Activated CD4-positive, alpha-beta T cell treated with anti-CD3 and anti-CD28 coated beads for 4 hours (primary cell): ENCODE measurements around the gene DEPDC1B.
"Not testable (repeated sequence)": the region's sequence is repeated elsewhere in the genome, so short reads cannot be mapped to it uniquely, and the experiment has no call there.

Experiments
- DNase-seq, 2 donors: peaks; one replicate each; pipeline ENCODE4 v3.0.0-alpha.2; 2020

The DEPDC1B gene

DNA sequence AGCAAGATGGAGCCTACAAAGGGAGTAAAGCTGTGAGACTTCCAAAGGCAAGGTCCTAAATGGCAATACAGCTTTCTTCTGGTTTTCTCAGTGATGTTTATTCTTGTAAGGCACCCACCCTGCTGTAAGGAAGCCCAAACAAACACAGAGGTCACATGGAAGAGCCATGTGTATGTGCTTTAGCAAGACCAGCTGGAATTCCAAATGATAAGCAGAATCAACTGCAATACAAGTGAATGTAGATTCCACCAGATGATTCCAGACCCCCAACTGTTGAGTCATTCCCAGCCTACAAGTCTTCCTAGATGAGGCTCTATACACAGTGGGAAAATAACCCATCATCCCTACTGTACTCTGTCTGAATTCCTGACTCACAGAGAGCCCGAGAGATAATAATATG lies 122.8 kb downstream of the DEPDC1B start:
- DNase-seq: no peak

DNA sequence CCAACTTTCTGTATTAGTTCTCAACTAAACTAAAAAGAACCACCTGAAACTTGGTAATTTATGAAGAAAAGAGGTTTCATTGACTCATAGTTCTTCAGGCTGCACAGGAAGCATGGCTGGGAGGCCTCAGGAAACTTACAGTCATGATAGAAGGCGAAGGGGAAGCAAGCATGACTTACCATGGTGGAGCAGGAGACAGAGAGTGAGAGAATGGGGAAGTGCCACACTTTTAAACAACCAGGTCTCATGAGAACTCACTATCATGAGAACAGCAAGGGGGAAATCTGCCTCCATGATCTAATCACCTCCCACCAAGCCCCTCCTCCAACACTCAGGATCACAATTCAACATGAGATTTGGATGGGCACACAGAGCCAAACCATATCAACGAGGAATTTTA lies 123.5 kb downstream of the DEPDC1B start:
- no peak for DNase-seq

DNA sequence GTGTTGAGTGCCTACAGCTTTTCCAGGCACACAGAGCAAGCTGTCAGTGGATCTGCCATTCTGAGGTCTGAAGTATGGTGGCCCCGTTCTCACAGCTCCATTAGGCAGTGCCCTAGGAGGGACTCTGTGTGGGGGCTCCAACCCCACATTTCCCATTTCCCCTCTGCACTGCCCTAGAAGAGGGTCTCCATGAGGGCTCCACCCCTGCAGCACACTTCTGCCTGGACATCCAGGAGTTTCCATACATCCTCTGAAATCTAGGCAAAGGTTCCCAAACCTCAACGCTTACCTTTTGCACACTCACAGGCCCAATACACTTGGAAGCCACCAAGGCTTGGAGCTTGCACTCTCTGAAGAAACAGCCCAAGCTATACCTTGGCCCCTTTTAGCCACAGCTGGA lies 131.3 kb downstream of the DEPDC1B start:
- DNase-seq: no peak

DNA sequence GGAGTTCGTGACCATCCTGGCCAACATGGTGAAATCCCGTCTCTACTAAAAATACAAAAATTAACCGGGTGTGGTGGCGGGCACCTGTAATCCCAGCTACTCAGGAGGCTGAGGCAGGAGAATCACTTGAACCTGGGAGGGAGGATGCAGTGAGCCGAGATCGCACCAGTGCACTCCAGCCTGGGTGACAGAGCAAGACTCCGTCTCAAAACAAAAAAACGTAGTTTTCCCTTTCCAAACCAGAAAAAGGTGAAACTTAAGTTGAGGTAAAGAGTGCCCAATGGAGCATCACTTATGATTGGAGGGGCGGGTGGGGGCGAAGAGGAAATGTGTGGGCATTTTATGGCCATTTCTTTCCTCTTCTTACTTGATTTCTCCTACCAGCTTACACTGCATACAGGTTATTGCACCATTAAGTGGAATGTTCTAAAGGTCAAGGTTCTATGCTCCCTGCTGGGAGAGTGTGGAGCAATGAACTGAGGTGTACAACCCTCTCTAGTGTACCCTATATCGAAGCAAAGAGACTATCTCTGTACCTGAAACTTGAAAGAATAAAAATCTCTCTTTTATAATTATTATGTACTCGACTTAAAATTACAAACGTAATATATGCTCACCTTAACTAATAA lies 136.2 kb downstream of the DEPDC1B start:
- no peak for DNase-seq

DNA sequence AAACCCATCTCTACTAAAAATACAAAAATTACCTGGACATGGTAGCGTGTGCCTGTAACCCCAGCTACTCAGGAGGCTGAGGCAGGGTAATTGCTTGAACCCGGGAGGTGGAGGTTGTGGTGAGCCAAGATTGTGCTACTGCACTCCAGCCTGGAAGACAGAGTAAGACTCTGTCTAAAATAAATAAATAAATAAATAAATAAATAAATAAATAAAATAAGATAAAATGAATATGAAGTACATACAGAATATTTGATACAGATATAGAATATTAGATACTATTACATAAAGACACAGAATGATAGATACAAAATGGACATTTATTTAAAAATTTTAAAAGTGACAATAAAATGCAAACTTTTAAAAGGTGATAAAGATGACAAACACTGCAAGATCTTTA lies 146.7 kb downstream of the DEPDC1B start:
- not testable (repeated sequence) for DNase-seq

DNA sequence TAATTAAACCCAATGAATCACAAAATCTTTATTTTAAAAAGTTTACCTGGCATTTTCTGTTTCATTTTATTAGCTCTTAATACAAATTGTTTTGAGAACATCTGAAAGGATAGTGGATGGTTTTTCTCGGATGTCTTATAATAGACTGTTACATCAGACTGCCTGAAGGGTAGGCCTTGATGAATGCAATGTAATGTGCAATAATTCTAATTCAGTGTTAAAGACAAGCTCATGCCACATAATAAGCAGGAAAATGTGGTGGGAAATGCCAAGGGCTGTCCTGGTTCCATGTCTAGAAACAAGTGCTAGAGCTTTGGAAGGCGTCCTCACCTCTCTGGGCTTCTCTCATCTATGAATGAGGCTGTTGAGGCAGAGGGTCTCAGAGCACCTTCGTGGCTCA lies 148.1 kb downstream of the DEPDC1B start:
- no peak for DNase-seq

DNA sequence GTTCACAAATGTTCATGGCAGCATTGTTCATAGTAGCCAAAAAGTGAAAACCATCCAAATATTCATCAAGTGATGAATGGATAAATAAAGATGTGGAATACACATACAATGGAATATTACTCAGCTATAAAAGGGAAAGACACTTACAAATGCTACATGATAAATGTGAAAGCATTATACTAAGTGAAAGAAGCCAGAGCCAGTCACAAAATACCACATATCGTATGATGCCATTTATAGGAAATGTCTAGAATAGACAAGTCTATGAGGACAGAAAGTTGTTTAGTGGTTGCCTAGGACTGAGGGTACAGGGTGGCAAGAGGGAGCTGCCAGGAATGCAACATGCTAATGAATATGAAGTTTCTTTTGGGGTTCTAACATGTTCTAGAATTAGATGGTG lies 148.7 kb downstream of the DEPDC1B start:
- no peak for DNase-seq

DNA sequence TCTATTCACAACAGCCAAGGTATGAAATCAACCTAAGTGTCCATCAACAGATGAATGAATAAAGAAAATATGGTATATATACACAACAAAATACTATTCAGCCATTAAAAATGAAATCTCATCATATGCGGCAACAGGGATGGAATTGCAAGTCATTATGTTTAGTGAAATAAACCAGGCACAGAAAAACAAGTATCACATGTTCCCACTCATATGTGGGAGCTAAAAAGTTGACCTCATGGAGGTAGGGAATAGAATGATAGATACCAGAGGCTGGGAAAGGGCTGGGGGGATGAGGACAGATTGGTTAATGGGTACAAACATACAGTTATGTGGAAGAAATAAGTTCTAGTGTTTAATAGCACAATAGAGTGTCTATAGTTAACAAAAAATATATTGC lies 149.7 kb downstream of the DEPDC1B start:
- no peak for DNase-seq

DNA sequence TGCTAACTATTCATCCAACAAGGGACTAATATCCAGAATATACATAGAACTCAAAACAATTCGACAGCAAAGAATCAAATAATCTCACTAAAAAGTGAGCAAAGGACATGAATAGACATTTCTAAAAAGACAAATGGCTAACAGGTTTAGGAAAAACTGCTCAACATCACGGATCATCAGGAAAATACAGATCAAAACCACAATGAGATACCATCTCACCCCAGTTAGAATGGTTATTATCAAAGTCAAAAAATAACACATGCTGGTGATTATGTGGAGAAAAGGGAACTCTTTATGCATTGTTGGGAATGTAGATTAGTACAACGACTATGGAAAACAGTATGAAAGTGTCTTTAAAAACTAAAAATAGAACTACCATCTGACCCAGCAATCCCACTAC lies 150.1 kb downstream of the DEPDC1B start:
- no peak for DNase-seq
